HCT116 (cell line): ENCODE measurements around the gene OBSCN. TPM values are rescaled to one million over a fixed set of nuclear protein-coding genes. Genes with fewer than 3 reads are reported as not detected.

ENCODE experiments used
- ATAC-seq: fragments of 200-7000 bp; cut with Tn5 transposase; 2 replicates; pipeline ENCODE4 v1.9.1; 2020; ENCODE audit warnings: mild to moderate bottlenecking, moderate library complexity
- BruUV-seq: library from RNA; stranded (reverse); fragments of 400-500 nt; replicated peaks from 2 replicates; lab custom pipeline; 2021; lab: Mats Ljungman, UMichigan
- CTCF ChIA-PET: fragments of 300-600 bp; sonication (Branson Sonifier 250); formaldehyde crosslinking; loops from one replicate; lab custom pipeline; 2021; ENCODE audit warnings: antibody characterized with exemption; lab: Charles Lee
- POLR2A ChIA-PET: fragments of 300-600, 350-600 bp; sonication (Branson Sonifier 250); formaldehyde crosslinking; loops from one replicate; lab custom pipeline; 2021; ENCODE audit warnings: antibody characterized with exemption; lab: Charles Lee
- RAD21 ChIA-PET, 2 experiments: fragments of 300-600 bp; sonication (Branson Sonifier 250); formaldehyde crosslinking; loops; one replicate each; lab custom pipeline; 2023; ENCODE audit warnings: low total read pairs in 2 of 2; ENCODE audit not compliant: uncharacterized antibody in 2 of 2, unreplicated experiment in 2 of 2, low non-redundant PET in 1 of 2; lab: Charles Lee
- DNase-seq: peaks from one replicate; pipeline ENCODE4 v3.0.0-alpha.2; 2010; ENCODE audit warnings: low read depth, low spot score
- H2AFZ ChIP-seq: fragments of 200-600 bp; shearing (Covaris generic), sonication (generic); 2 replicates; pipeline ENCODE4 v1.6.1; 2017; ENCODE audit warnings: low read depth, mixed run types, mixed read lengths, antibody characterized with exemption, low read length; ENCODE audit not compliant: poor library complexity, severe bottlenecking
- H3K27ac ChIP-seq: 2 replicates; pipeline ENCODE4 v1.5.1; 2012; ENCODE audit warnings: low read depth, low read length
- H3K27me3 ChIP-seq: fragments of 200-600 bp; sonication (generic); 2 replicates; pipeline ENCODE4 v1.6.1; 2016; ENCODE audit warnings: mixed run types, low read length, mixed read lengths; ENCODE audit not compliant: insufficient read depth
- H3K36me3 ChIP-seq, 2 experiments: fragments of 200-500 bp in 1 of 2; fragments of 200-600 bp in 1 of 2; sonication (Bioruptor generic) in 1 of 2; sonication (generic) in 1 of 2; 2 replicates each; pipeline versions ENCODE4 v1.5.1 to v1.6.1; 2014 to 2016; ENCODE audit warnings: low read length in 2 of 2, inconsistent platforms in 1 of 2, mixed read lengths in 1 of 2, mixed run types in 1 of 2; ENCODE audit not compliant: insufficient read depth in 2 of 2, control insufficient read depth in 1 of 2
- H3K4me1 ChIP-seq, 2 experiments: fragments of 200-600 bp in 1 of 2; sonication (generic) in 1 of 2; 2 replicates each; pipeline versions ENCODE4 v1.5.1 to v1.6.1; 2012 to 2017; ENCODE audit warnings: low read length in 2 of 2, inconsistent platforms in 1 of 2, mild to moderate bottlenecking in 1 of 2, mixed read lengths in 1 of 2, mixed run types in 1 of 2, moderate library complexity in 1 of 2; ENCODE audit not compliant: insufficient read depth in 2 of 2, control insufficient read depth in 1 of 2
- H3K4me2 ChIP-seq: fragments of 200-600 bp; sonication (generic); 2 replicates; pipeline ENCODE4 v1.6.1; 2017; ENCODE audit warnings: mixed run types, low read length, mixed read lengths
- H3K4me3 ChIP-seq, 2 experiments: fragments of 200-600 bp in 1 of 2; sonication (generic) in 1 of 2; replicated peaks in 1 of 2; 2 replicates each; pipeline ENCODE4 v1.5.1; 2011 to 2016; ENCODE audit warnings: low read length in 2 of 2, control low read depth in 1 of 2, low read depth in 1 of 2, mild to moderate bottlenecking in 1 of 2, mixed read lengths in 1 of 2, mixed run types in 1 of 2
- H3K79me2 ChIP-seq: fragments of 200-600 bp; sonication (generic); 2 replicates; pipeline ENCODE4 v1.6.1; 2017; ENCODE audit warnings: mild to moderate bottlenecking, mixed run types, low read length, moderate library complexity, mixed read lengths; ENCODE audit not compliant: insufficient read depth
- H3K9ac ChIP-seq: fragments of 200-600 bp; sonication (generic); 2 replicates; pipeline ENCODE4 v1.6.1; 2016; ENCODE audit warnings: low read length, mixed read lengths
- H3K9me2 ChIP-seq: fragments of 200-600 bp; sonication (generic), shearing (Covaris generic); 2 replicates; pipeline ENCODE4 v1.6.1; 2017; ENCODE audit warnings: mixed run types, mild to moderate bottlenecking, moderate library complexity; ENCODE audit not compliant: insufficient read depth
- H3K9me3 ChIP-seq, 2 experiments: fragments of 200-500 bp in 1 of 2; fragments of 200-600 bp in 1 of 2; sonication (Bioruptor generic) in 1 of 2; sonication (generic) in 1 of 2; 2 replicates each; pipeline ENCODE4 v1.6.1; 2014 to 2017; ENCODE audit warnings: low read length in 2 of 2, mixed read lengths in 2 of 2, inconsistent platforms in 1 of 2, low read depth in 1 of 2, mild to moderate bottlenecking in 1 of 2, mixed run types in 1 of 2, moderate library complexity in 1 of 2; ENCODE audit not compliant: control insufficient read depth in 1 of 2, insufficient read depth in 1 of 2
- H4K20me1 ChIP-seq: fragments of 200-600 bp; sonication (generic), shearing (Covaris generic); 2 replicates; pipeline ENCODE4 v1.6.1; 2017; ENCODE audit warnings: mixed run types, mild to moderate bottlenecking, moderate library complexity; ENCODE audit not compliant: insufficient read depth
- CBX3 ChIP-seq: IDR thresholded peaks from 2 replicates; pipeline ENCODE4 v1.6.1; 2012; ENCODE audit warnings: low read depth
- EZH2 ChIP-seq: fragments of 200-600 bp; sonication (generic); IDR thresholded peaks from 2 replicates; pipeline ENCODE4 v1.6.1; 2017; ENCODE audit warnings: antibody characterized with exemption, mixed run types
- EZH2phosphoT487 ChIP-seq: fragments of 200-600 bp; IDR thresholded peaks from 2 replicates; pipeline ENCODE4 v1.6.1; 2018; ENCODE audit warnings: antibody characterized with exemption, borderline replicate concordance
- POLR2A ChIP-seq: IDR thresholded peaks from 2 replicates; pipeline ENCODE4 v1.7.0; 2011; ENCODE audit warnings: borderline replicate concordance; ENCODE audit not compliant: insufficient read depth, insufficient read length; ENCODE audit errors: extremely low read depth
- RAD21 ChIP-seq: IDR thresholded peaks from 2 replicates; pipeline ENCODE4 v1.6.1; 2012; ENCODE audit warnings: low read depth, mild to moderate bottlenecking
- SIN3A ChIP-seq: IDR thresholded peaks from 2 replicates; pipeline ENCODE4 v1.6.1; 2012; ENCODE audit warnings: low read depth
- TCF7L2 ChIP-seq: IDR thresholded peaks from 2 replicates; pipeline ENCODE4 v1.7.0; 2011; ENCODE audit warnings: borderline replicate concordance, inconsistent platforms; ENCODE audit not compliant: insufficient read depth, insufficient read length; ENCODE audit errors: extremely low read depth
- intact Hi-C: fragments of 100-400 bp; cut with micrococcal nuclease; formaldehyde crosslinking; loops from 2 replicates; pipeline ENCODE4 v1.10.0; 2022
- total RNA-seq: library from RNA; stranded (reverse); gene quantifications from one replicate; pipeline ENCODE4 v1.2.1, GENCODE V29; 2021; ENCODE audit not compliant: unreplicated experiment

Gene OBSCN
- total RNA-seq, 1 experiment from 2014 or later = 16.6 TPM

- Histone ChIP-seq H3K4me2 (no peak overlapping the region), H3K4me3 (no peak overlapping the region), H3K9ac (no peak overlapping the region), H3K27ac (no peak overlapping the region), H3K27me3 (no peaks in the 10 kb centered on the region), H3K79me2 (no peaks in the 10 kb centered on the region), H3K9me2 (no peaks in the 10 kb centered on the region), H4K20me1 (no peaks in the 10 kb centered on the region), H3K36me3 (no peaks in the 10 kb centered on the region; a peak in 1 of 4 replicates), H3K4me1 (peaks cover 4 to 16% of the 10 kb centered on the region in 2 experiments; a peak in 3 of 4 replicates), H2AFZ (no peak overlapping the region), H3K9me3 (no peaks in the 10 kb centered on the region)
- BruUV-seq = no TSS peak
- ATAC-seq (no peak), DNase-seq (no peak)
- intact Hi-C loops = no loop called here
- TF ChIP-seq CBX3 (no peak), RAD21 (no peak), POLR2A (no peak), EZH2phosphoT487 (no peak)
- ChIA-PET CTCF (no interaction called here), RAD21 (interaction anchor here in 1 of 2 experiments (0.6 kb wide), 1 partner anchor 21 kb away, joined by 4 read pairs; no protein-coding TSS in a partner anchor), POLR2A (no interaction called here)
Measured at GRCh38 chr1:228216371-228217320, 8.8 kb downstream of the OBSCN start.

- CTCF ChIA-PET = no interaction called here
- RAD21 ChIA-PET = no interaction called here
- TF ChIP-seq EZH2 (no peak), TCF7L2 (no peak), SIN3A (no peak)
- Histone ChIP-seq H4K20me1 (no peaks in the 10 kb centered on the region), H3K27me3 (no peaks in the 10 kb centered on the region), H3K4me1 (peaks cover 4 to 12% of the 10 kb centered on the region in 2 experiments; a peak in 3 of 4 replicates), H3K9me3 (no peaks in the 10 kb centered on the region), H3K36me3 (no peaks in the 10 kb centered on the region; a peak in 1 of 4 replicates), H2AFZ (no peak overlapping the region), H3K9me2 (no peaks in the 10 kb centered on the region), H3K9ac (no peak overlapping the region), H3K79me2 (no peaks in the 10 kb centered on the region), H3K4me3 (no peak overlapping the region), H3K4me2 (no peak overlapping the region), H3K27ac (no peak overlapping the region)
- intact Hi-C loops = no loop called here
- ATAC-seq (no peak), DNase-seq (no peak)
- BruUV-seq = no TSS peak
- POLR2A ChIA-PET = no interaction called here
Measured at GRCh38 chr1:228217551-228218344, 9.9 kb downstream of the OBSCN start.
